ENCODE results near the gene CEP131.

Gene CEP131

DNA sequence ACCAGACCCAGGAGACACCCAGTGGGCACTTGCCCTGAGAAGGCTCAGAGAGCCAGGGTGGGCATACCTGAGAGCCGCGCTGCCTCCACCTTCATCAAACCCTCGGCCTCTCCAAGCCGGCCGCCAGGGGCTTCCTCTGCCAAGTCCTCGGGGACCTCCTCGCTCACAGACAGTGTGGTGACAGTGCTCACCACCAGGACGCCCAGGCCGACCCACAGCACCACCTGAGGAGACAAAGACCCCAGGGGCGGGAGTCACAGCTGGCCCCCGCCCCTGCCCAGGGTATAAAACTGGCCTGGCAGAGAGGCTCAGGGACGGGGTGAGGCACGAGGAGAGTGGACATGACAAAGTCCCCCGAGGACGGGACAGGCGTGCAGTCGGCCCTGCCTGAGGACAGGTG, 37.4 kb upstream of the CEP131 start:
- H3K36me3 ChIP-seq (ENCODE audit: control insufficient read depth, insufficient read depth, low read length) = peaks cover 55% of the 10 kb centered on the region
- H3K27me3 ChIP-seq (replicated peaks; ENCODE audit: control insufficient read depth, insufficient read depth, low read length) = no peaks in the 10 kb centered on the region
- DNase-seq (ENCODE audit: extremely low read depth, insufficient read length) = no peak
- no peak overlapping the region for H3K4me3 ChIP-seq (replicated peaks; ENCODE audit: low read depth, low read length)
- TF ChIP-seq, protein P1, sequence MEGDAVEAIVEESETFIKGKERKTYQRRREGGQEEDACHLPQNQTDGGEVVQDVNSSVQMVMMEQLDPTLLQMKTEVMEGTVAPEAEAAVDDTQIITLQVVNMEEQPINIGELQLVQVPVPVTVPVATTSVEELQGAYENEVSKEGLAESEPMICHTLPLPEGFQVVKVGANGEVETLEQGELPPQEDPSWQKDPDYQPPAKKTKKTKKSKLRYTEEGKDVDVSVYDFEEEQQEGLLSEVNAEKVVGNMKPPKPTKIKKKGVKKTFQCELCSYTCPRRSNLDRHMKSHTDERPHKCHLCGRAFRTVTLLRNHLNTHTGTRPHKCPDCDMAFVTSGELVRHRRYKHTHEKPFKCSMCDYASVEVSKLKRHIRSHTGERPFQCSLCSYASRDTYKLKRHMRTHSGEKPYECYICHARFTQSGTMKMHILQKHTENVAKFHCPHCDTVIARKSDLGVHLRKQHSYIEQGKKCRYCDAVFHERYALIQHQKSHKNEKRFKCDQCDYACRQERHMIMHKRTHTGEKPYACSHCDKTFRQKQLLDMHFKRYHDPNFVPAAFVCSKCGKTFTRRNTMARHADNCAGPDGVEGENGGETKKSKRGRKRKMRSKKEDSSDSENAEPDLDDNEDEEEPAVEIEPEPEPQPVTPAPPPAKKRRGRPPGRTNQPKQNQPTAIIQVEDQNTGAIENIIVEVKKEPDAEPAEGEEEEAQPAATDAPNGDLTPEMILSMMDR (IDR thresholded peaks at IDR 0.05; ENCODE audit: insufficient read depth, low read length, poor library complexity, severe bottlenecking) = no peak

DNA sequence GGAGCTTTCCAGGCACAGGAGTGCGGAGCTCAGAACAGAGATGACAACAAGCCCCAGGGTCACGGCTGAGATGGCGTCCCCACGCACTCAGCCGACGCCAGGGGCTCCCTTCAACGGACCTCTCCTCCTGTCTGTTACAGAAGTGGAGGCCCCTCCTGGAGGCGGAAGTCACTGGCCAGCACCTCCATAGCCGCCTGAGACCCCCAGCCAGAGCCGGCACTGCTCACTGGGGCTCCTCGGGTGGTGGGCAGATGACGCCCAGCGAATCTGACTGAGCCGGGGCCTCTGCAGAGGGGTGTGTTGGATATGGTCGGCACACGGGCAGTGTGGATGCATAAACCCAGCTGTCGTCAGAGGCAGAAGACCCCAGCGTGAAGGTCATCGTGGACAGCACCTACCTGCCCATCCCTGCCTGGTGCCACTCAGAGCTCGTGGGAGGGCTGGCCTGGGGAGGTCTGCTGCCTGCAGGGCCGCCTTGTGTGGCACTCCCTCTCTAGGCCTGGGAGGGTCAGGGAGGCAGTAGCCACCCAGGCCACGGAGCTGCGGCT, 36.4 kb upstream of the CEP131 start:
- TF ChIP-seq, protein P1 (IDR thresholded peaks at IDR 0.05; ENCODE audit: insufficient read depth, low read length, poor library complexity, severe bottlenecking) = no peak
- H3K27me3 ChIP-seq (replicated peaks; ENCODE audit: control insufficient read depth, insufficient read depth, low read length) = no peaks in the 10 kb centered on the region
- H3K36me3 ChIP-seq (ENCODE audit: control insufficient read depth, insufficient read depth, low read length) = peaks cover 51% of the 10 kb centered on the region
- H3K4me3 ChIP-seq (replicated peaks; ENCODE audit: low read depth, low read length) = no peak overlapping the region
- DNase-seq (ENCODE audit: extremely low read depth, insufficient read length) = no peak

GRCh38 chr17:81258292-81258691, 35.5 kb upstream of the CEP131 start:
- TF ChIP-seq, protein P1 (IDR thresholded peaks at IDR 0.05; ENCODE audit: insufficient read depth, low read length, poor library complexity, severe bottlenecking) = no peak
- no peak overlapping the region for H3K4me3 ChIP-seq (replicated peaks; ENCODE audit: low read depth, low read length)
- DNase-seq (ENCODE audit: extremely low read depth, insufficient read length) = no peak
- peaks cover 46% of the 10 kb centered on the region for H3K36me3 ChIP-seq (ENCODE audit: control insufficient read depth, insufficient read depth, low read length)
- no peaks in the 10 kb centered on the region for H3K27me3 ChIP-seq (replicated peaks; ENCODE audit: control insufficient read depth, insufficient read depth, low read length)

GRCh38 chr17:81257533-81257932, 34.8 kb upstream of the CEP131 start:
- Histone ChIP-seq H3K36me3 (ENCODE audit: control insufficient read depth, insufficient read depth, low read length) (peaks cover 49% of the 10 kb centered on the region), H3K27me3 (replicated peaks; ENCODE audit: control insufficient read depth, insufficient read depth, low read length) (no peaks in the 10 kb centered on the region), H3K4me3 (replicated peaks; ENCODE audit: low read depth, low read length) (no peak overlapping the region)
- TF ChIP-seq, protein P1 (IDR thresholded peaks at IDR 0.05; ENCODE audit: insufficient read depth, low read length, poor library complexity, severe bottlenecking) = no peak
- DNase-seq (ENCODE audit: extremely low read depth, insufficient read length) = no peak

GRCh38 chr17:81256616-81257015, 33.9 kb upstream of the CEP131 start:
- TF ChIP-seq, protein P1 (IDR thresholded peaks at IDR 0.05; ENCODE audit: insufficient read depth, low read length, poor library complexity, severe bottlenecking) = no peak

More at GRCh38 chr17:81256616-81257015, 33.9 kb upstream of the CEP131 start:
- DNase-seq (ENCODE audit: extremely low read depth, insufficient read length) = no peak
- Histone ChIP-seq H3K36me3 (ENCODE audit: control insufficient read depth, insufficient read depth, low read length) (peaks cover 49% of the 10 kb centered on the region), H3K27me3 (replicated peaks; ENCODE audit: control insufficient read depth, insufficient read depth, low read length) (no peaks in the 10 kb centered on the region), H3K4me3 (replicated peaks; ENCODE audit: low read depth, low read length) (no peak overlapping the region)

All from GM06990 (cell line).